NCI-H2029 (cell line): ENCODE data around the gene BANK1.

Experiments
- DNase-seq: peaks from one replicate; lab custom pipeline; 2025; lab: John Stamatoyannopoulos, UW

BANK1 gene

DNA sequence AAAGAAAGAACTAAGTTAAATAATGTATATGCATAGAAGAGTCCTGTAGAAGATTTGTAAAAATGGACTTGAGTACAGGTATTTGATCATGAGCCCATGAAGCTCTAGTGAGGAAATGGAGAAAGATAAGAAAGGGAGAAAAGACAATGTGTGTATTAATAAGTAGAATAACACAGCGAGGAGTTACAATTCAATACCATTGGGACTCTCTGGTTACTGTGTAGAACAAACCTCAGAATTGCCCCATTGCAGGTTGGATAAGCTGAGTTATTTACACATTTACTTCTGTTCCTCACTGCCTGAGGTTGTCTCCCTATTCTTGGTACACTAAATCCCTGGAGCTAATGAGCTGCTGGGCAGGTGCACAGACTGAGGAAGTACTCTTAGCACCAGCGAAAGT lies 33.3 kb downstream of the BANK1 start:
- no peak for DNase-seq

DNA sequence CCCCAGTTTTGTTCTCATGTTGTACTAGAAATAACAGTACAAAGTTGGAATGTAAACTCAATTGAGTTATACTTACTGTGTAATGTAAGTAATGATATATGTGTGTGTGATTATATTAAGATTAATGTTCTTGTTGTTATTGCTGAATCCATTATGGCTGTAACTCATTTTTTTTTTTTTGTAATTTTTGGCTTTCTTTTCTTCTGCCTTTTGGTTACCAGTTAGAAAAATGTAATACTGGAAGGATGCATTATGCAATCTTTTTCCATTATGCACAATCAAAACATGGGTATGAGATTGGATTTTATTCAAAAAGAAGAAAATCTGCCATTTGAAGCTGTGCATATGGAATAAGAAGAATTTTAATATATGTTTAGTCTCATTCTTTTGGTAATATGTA lies 34.0 kb downstream of the BANK1 start:
- DNase-seq: no peak

DNA sequence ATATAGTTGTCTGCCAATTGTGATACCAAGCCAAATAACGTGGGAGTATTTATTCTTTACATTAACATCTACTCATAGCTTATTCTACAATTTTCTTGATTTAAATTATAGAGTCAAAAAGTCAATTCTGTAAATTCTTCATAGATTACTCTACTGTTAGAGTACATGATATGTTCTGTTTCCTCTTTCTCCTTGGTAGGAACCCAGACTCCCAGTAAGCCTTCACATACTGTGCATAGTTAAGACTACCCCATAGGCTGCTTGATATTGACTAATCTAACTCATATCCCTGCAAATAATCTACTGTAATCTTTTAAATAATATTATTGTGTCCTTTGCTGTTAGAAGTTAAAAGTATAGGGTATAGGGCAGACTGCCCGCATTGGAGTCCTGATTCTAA lies 35.4 kb downstream of the BANK1 start:
- DNase-seq: no peak

DNA sequence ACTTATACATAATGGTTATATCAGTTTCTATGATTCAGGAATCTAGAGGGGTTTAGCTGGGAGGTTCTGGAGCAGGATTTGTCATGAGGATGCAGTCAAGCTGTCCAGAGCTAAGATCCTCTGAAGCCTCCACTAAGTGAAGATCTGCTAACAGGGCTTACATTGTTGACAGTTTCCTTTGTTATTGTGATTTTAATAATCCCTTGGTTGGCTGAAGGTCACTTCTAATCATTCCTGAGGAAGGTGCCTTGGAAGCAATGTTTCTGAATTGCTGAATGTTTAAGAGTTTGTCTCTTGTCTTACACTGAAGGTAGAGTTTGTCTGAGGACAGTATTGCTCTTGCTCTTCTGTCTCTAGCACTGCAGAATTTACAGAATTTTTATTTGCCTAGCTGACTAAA lies 41.3 kb downstream of the BANK1 start:
- no peak for DNase-seq

DNA sequence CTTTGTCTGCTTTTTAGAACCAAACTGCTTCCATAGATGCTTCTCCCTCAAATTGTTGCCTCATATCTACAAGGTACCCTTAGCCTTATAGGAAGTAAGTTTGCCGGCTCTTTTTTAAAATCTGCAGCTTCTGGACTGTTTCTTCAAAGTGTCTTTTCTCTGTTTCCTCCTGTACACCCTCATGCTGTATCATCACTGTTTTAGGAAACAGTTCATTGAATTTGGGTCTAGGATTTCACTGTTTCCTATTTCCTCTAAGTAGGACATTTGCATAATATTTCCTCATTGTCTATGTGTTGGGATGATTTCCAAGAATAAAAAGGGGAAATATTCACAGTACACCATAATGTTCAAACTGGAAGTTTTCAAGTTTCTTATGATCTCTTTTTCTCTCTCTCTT lies 43.0 kb downstream of the BANK1 start:
- no peak for DNase-seq

DNA sequence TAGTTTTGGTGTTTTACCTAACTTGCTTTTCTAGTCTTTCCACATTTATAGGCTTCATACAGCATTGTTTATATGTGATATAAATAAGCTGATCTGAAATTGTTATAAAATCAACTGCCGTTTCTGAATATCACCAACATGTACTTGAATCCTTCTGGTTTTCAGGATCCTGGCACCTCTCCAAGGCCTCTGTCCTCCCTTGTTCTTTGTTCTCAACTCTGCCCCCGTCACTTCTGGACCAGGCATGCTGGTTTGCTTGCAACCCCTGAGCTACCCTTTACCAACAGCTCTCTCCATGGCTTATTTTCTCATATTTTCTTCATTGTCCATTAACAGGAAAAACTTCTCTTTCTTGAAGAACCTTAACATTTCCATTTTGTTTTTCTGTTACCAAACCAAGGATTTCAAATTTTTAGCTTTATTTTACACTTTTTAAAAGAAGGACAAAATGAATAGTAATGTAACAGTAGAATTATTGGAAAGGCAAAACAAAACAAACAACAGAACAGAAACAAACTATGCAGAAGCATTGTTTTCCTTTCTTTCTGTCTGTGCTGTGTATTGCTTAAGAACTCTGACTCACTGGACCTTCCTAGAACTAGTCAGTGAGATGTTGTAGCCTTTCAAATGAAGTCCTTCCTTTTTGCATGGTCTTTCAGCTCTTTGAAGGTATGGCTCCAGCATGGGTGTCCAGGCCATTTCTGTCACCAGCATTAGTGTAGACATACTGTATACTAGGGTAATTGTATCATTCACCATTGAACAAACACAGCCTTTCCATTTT lies 44.8 kb downstream of the BANK1 start:
- peak; percentile 55 for DNase-seq

DNA sequence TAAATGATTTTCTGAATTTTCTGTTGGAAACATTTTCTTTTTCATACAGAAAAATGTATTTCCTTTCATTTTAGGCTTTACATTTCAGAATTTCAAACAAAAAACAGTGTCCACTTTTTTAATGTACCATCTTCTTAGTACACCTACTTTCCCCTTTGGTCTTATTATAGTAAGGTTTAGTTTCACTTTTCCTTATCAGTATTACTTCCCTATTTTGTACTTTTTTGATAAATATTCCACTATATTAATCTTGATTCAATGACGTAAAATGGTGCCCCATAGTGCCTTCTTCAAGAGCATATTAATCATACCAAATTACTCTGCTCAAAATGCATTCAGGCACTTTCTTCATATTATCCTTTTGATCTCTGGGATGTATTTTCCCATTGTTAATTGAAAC lies 52.5 kb downstream of the BANK1 start:
- no peak for DNase-seq

DNA sequence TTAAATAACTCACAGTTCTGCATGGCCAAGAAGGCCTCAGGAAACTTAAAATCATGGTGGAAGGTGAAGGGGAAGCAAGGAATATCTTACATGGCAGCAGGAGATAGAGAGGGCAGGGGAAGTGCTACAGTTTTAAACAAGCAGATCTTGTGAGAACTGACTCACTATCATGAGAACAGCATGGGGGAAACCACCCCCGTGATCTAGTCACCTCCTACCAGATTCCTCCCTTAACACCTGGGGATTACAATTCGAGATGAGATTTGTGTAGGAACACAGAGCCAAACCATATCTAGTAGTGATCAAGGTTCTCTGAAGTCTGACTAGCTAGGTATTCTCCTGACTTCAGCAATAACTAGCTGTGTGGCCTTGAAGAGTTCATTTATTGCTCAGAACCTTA lies 56.0 kb downstream of the BANK1 start:
- DNase-seq: no peak

GRCh38 chr4:101850698-101851097 lies 60.2 kb downstream of the BANK1 start:
- DNase-seq: no peak

GRCh38 chr4:101851672-101852071 lies 61.1 kb downstream of the BANK1 start:
- DNase-seq: no peak

- DNase-seq: no peak
Measured at GRCh38 chr4:101853028-101853427, 62.5 kb downstream of the BANK1 start.

- no peak for DNase-seq
Measured at GRCh38 chr4:101853691-101854090, 63.2 kb downstream of the BANK1 start.

- no peak for DNase-seq
Measured at GRCh38 chr4:101855239-101855638, 64.7 kb downstream of the BANK1 start.

DNA sequence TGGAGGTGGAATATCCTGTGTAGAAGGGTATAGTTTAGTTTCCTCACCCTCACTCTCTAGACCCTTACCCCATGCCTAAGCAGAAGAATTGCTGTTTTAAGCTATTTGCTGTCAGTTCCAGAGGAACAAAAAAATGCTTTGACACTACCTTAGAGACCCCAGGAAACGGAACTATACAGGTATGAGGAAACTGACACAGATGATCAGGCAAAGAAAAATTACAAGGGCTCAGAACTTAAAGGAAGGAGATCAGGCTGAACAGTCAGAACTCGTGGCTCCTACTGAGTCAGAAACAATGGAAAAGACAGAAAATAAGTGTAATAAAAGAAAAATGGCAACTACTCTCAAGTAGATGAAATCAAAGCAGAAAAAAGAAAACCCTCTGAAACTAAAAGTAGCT lies 65.6 kb downstream of the BANK1 start:
- DNase-seq: no peak

DNA sequence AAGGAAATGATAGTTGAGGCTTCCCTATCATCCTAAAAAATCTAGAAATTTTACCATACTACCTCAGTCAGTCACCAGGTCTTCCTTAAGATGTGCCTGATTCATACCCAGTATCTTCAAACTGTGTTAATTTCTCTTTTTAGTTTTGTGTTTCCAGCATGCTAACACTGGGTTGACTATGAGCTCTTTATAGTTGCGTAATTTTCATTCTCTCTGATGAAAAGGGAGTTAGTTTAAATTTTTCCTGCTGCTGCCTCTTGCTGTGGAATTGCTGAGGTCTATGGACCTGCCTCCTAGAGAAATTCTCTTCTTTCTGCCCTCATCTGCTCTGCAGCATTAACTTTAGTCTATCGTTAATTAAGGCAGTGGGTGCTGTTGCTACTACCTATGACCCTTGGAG lies 66.6 kb downstream of the BANK1 start:
- no peak for DNase-seq

DNA sequence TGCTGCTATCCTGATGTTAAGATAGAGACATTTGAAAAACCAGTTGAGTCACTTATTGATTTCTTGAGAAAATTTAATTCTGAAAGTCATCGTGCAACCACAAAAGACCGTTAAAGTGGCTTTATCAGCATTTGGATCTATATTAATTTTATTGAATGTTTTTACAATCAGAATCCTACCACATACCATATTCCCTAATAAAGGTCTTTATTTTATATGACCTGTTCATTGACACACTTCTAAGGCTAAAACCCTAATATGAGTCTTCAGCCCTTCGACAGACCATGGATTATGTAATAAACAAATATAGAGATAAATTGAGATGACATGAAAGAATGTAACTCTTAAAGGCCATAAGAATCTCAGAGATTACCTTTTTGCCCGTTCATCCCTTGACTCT lies 68.1 kb downstream of the BANK1 start:
- DNase-seq: no peak

GRCh38 chr4:101862595-101862994 lies 72.1 kb downstream of the BANK1 start:
- no peak for DNase-seq

DNA sequence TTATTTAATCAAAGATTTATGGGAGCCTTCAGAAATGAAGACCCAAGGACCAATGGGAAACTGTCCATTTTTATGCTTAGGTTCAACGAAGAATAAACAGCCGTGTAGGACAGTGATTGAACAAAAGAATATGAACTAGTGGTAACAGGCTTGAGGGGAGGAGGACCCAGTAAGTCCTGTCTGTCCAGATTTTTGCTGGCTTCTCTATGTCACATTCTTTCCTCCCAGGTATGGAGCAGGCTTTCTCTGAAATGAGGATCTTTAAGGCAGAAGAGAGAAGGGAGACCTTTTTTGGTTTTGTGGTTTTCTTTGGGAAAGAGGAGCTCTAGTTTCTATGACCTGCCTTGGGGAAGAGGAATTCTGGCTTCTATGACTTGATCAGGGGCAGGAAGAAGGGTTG lies 74.1 kb downstream of the BANK1 start:
- no peak for DNase-seq

- no peak for DNase-seq
Measured at GRCh38 chr4:101865501-101866062, 75.1 kb downstream of the BANK1 start.

- no peak for DNase-seq
Measured at GRCh38 chr4:101870874-101871273, 80.3 kb downstream of the BANK1 start.

DNA sequence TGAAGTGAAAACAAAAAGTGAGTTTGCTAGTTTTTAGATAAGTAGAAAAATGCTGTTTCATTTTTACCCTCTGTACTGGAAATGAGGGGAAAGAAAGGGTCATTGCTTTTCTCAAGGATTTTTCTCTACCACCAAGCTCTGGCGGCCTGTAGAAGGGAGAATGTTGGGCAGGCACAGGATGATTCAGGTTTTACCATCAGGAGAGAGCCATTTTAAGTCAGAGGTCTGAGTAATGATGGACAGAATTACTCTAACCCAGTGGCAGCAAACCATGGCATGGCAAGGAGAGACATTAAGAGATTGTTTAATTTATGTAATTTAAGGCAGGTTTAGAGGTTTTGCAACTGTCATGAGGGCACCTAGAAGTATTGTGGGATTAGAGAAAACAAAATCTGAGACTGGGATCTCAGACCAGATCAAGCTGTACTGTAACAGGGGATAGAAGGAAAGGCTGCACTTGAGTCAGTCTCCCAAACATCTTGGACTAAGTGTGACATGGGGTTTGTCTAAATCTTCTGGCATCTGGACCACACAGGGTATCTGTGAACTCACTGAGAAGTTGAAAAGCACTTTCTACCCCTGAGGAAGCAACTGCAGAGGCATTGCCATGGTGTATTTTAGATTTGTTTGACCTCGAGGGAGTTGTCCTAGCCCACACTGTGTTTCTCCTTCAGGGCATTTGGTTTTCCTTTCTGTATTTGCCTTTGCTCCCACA lies 81.6 kb downstream of the BANK1 start:
- DNase-seq: no peak

DNA sequence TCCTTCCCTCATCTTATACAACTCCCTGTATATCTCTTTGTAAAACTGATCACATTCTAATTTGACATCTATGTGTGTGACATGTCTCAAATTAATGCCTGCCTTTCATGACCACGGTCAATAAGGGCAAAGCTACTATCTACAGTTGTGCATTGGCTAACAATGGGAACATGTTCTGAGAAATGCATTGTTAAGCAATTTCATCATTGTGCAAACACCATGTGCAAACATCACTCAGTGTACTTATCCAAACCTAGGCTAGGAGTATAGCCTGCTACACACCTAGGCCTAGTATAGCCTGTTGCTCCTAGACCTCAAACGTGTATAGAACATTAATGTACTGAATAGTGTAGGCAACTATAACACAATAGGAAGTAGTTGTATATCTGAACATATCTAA lies 95.0 kb downstream of the BANK1 start:
- DNase-seq: peak; percentile 47

DNA sequence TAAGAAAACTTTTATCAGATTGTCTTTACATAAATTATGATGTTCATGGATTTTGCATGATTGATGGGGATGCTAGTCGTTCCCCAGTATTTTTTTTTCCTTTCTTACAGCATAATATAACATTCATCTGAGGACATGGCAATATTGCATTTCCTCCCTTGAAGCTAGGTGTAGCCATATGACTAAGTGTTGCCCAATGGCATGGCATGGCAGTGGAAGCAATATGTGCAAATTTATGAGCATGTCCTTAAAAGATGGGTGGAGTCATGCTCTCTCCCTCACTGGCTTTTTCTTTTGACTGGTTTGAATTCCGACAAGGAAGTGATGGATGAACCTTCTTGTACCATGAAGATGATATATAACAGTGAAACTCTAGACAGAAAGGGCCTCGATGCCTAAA lies 96.3 kb downstream of the BANK1 start:
- DNase-seq: no peak
